ENCODE data around the gene BLOC1S4.

GRCh38 chr4:6710282-6710681, 5.7 kb upstream of the BLOC1S4 start:
- TF ChIP-seq CTCF (conservative IDR thresholded peaks at IDR 0.05; ENCODE audit: low read length) (no peak), EZH2phosphoT487 (IDR thresholded peaks at IDR 0.05; ENCODE audit: borderline replicate concordance) (no peak)

Measured in Loucy (cell line).